SH-SY5Y (cell line): Measurements from ENCODE around the gene OGFOD3.

Source experiments
- GATA2 ChIP-seq: IDR thresholded peaks from 2 replicates; pipeline ENCODE4 v1.6.1; 2011; ENCODE audit warnings: mild to moderate bottlenecking, low read depth, low read length
- GATA3 ChIP-seq: IDR thresholded peaks from 2 replicates; pipeline ENCODE4 v1.6.1; 2011; ENCODE audit warnings: low read depth, mild to moderate bottlenecking, low read length, moderate library complexity

DNA sequence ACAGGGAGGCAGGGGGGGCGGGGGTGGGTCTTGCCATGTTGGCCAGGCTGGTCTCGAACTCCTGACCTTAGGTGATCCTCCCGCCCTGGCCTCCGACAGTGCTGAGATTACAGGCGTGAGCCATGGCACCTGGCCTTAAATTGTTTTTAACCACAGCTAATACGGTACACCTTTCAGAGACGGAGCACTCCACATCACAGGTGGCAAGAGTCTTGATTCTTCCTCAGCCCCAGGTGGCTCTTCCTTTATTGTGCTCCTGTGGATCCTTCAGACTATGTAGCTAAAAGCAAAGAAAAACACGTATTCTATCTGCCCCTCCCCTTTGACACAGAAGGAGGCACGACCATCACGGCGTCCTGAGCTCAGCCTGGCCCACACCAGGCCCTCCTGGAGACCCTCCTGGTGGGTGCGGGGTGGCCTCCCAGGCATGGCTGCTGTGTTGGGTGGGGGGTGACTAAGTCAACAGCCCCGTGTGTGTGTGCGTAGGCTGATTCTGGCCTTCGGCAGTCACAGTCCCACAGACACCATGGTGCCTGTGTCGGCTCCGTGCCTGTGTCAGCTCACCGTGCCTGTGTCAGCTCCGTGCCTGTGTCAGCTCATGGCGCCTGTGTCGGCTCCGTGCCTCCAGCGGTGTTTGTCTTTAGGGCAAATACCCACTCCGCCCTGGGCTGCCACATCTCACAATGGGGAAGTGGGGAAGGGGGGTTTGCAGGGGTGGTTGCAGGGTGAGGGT lies 74.0 kb downstream of the OGFOD3 start:
- TF ChIP-seq GATA3 (no peak), GATA2 (no peak)
